ENCODE results near the gene HMG20A. TPM values are rescaled to one million over a fixed set of nuclear protein-coding genes. Genes with fewer than 3 reads are reported as not detected.

Gene HMG20A
- total RNA-seq, 2 donors from 2014 or later, result 15.9 to 51.4 TPM

GRCh38 chr15:77480859-77481633 is 60.4 kb downstream of the HMG20A start:
- 57% methylated on average over 2 of the region's 2 CpGs for WGBS
- intact Hi-C loops (cut with DNase I), result no loop called here
- Histone ChIP-seq H3K4me1 (replicated peaks) (no peaks in the 10 kb centered on the region), H3K4me3 (no peak overlapping the region), H3K36me3 (no peaks in the 10 kb centered on the region), H3K27me3 (replicated peaks; ENCODE audit: insufficient read depth) (no peaks in the 10 kb centered on the region), H3K9me3 (no peaks in the 10 kb centered on the region), H3K27ac (no peak overlapping the region)
- no peak for TF ChIP-seq POLR2AphosphoS5 (IDR thresholded peaks at IDR 0.05)
- TF ChIP-seq, protein P1, sequence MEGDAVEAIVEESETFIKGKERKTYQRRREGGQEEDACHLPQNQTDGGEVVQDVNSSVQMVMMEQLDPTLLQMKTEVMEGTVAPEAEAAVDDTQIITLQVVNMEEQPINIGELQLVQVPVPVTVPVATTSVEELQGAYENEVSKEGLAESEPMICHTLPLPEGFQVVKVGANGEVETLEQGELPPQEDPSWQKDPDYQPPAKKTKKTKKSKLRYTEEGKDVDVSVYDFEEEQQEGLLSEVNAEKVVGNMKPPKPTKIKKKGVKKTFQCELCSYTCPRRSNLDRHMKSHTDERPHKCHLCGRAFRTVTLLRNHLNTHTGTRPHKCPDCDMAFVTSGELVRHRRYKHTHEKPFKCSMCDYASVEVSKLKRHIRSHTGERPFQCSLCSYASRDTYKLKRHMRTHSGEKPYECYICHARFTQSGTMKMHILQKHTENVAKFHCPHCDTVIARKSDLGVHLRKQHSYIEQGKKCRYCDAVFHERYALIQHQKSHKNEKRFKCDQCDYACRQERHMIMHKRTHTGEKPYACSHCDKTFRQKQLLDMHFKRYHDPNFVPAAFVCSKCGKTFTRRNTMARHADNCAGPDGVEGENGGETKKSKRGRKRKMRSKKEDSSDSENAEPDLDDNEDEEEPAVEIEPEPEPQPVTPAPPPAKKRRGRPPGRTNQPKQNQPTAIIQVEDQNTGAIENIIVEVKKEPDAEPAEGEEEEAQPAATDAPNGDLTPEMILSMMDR (IDR thresholded peaks at IDR 0.05), result no peak
- TF ChIP-seq POLR2A (IDR thresholded peaks at IDR 0.05), result no peak
- no peak for DNase-seq (ENCODE audit: low spot score)

DNA sequence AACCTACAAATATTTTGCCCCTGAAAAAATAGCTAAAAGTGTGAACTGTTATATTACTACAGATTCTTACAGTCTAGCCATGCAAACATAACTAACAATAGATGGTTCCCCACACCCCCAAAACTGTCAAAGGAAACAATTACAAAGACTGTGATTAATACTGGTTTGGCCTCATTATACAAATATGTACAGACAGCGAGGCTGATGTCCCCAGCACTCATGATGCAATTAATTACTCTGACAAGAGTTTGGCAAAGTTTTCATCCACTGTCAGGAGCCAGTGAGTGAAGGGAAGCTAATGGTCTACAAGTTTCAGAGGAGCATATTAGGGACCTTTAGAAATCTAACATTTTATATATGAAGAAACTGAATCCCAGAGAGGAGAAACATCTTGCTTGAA is 61.0 kb downstream of the HMG20A start:
- no peak for DNase-seq (ENCODE audit: low spot score)
- no peaks in the 10 kb centered on the region for H3K4me1 ChIP-seq (replicated peaks)
- no peaks in the 10 kb centered on the region for H3K36me3 ChIP-seq
- no peaks in the 10 kb centered on the region for H3K9me3 ChIP-seq
- 12% methylated on average over 1 of the region's 1 CpG for WGBS
- TF ChIP-seq POLR2A (IDR thresholded peaks at IDR 0.05) (no peak), POLR2AphosphoS5 (IDR thresholded peaks at IDR 0.05) (peak; percentile 25)
- H3K27me3 ChIP-seq (replicated peaks; ENCODE audit: insufficient read depth), result no peaks in the 10 kb centered on the region
- no peak overlapping the region for H3K27ac ChIP-seq
- H3K4me3 ChIP-seq, result no peak overlapping the region
- intact Hi-C loops (cut with DNase I), result no loop called here

GRCh38 chr15:77482570-77482969 is 61.9 kb downstream of the HMG20A start:
- Histone ChIP-seq H3K9me3 (no peaks in the 10 kb centered on the region), H3K4me1 (replicated peaks) (no peaks in the 10 kb centered on the region), H3K27me3 (replicated peaks; ENCODE audit: insufficient read depth) (no peaks in the 10 kb centered on the region), H3K4me3 (no peak overlapping the region), H3K27ac (no peak overlapping the region), H3K36me3 (no peaks in the 10 kb centered on the region)
- intact Hi-C loops (cut with DNase I), result no loop called here
- no peak for DNase-seq (ENCODE audit: low spot score)
- TF ChIP-seq POLR2A (IDR thresholded peaks at IDR 0.05) (no peak), POLR2AphosphoS5 (IDR thresholded peaks at IDR 0.05) (no peak)
- TF ChIP-seq, protein P1 (IDR thresholded peaks at IDR 0.05), result no peak
- WGBS, result 24% methylated on average over 2 of the region's 2 CpGs

DNA sequence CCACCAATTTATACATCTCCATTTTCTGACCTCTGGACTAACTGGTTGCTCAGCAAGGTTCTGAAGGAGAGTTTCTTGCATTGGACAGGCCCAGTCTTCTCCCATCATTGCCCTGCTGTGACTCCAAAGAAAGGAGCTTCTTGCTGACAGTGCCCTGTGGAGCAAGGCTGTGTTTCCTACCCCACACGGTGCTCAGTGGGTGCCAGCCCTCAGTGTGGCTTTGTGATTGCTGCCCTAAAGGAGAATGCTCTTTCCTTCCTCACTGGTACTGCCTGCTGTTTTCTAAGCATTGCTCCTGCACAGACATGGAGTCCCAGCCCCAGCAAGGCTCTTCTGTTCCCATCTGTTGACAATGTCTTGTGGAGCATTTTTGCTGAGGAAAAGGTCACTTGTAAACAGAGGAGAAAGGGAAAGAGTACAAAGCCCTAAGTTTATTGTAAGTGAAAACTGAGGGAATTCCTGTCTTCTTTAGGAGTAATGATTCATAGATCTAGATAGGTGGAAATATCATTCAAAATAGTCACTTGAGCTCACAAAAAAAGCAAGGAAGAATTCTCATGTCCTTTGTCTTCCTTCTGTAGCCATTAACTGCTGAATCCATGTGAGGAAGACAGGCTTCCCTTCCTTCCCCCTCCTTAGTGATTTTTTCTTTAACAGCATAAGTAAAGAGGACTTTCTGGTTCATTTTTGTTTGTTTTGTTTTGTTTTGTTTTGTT is 62.9 kb downstream of the HMG20A start:
- H3K27ac ChIP-seq, result no peak overlapping the region
- no peak for DNase-seq (ENCODE audit: low spot score)
- 18% methylated on average over 1 of the region's 1 CpG for WGBS
- no peaks in the 10 kb centered on the region for H3K27me3 ChIP-seq (replicated peaks; ENCODE audit: insufficient read depth)
- H3K4me3 ChIP-seq, result no peak overlapping the region
- intact Hi-C loops (cut with DNase I), result no loop called here
- H3K36me3 ChIP-seq, result no peaks in the 10 kb centered on the region
- H3K9me3 ChIP-seq, result no peaks in the 10 kb centered on the region
- no peaks in the 10 kb centered on the region for H3K4me1 ChIP-seq (replicated peaks)
- TF ChIP-seq POLR2A (IDR thresholded peaks at IDR 0.05) (no peak), POLR2AphosphoS5 (IDR thresholded peaks at IDR 0.05) (no peak)
- TF ChIP-seq, protein P1 (IDR thresholded peaks at IDR 0.05), result no peak

DNA sequence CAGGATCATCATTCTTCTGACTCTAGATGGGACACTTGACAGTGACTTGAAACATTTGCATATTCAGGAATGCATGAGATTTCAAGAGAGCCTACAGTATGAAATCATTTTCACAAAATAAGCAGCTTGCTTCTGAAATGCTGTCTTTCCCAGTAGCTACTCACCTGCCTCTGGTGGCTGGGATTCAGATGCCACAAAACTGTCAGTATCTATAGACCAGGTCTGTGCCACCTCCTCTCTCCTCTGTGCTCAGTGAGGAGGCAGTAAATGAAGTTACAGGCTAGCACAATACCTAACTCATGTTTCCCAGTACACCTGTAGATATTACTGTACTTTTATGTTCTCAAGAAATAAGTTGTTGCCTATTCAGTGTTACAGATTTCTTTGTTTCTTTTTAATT is 64.3 kb downstream of the HMG20A start:
- H3K4me3 ChIP-seq, result no peak overlapping the region
- intact Hi-C loops (cut with DNase I), result no loop called here
- no peaks in the 10 kb centered on the region for H3K4me1 ChIP-seq (replicated peaks)
- no peak for DNase-seq (ENCODE audit: low spot score)
- H3K9me3 ChIP-seq, result no peaks in the 10 kb centered on the region
- TF ChIP-seq POLR2A (IDR thresholded peaks at IDR 0.05), result no peak
- TF ChIP-seq, protein P1 (IDR thresholded peaks at IDR 0.05), result no peak
- no peak for TF ChIP-seq POLR2AphosphoS5 (IDR thresholded peaks at IDR 0.05)
- no peaks in the 10 kb centered on the region for H3K36me3 ChIP-seq
- H3K27me3 ChIP-seq (replicated peaks; ENCODE audit: insufficient read depth), result no peaks in the 10 kb centered on the region
- H3K27ac ChIP-seq, result no peak overlapping the region

Data from prostate gland (tissue), 2 donors.